ENCODE measurements around the gene COL6A2.

Gene COL6A2

DNA sequence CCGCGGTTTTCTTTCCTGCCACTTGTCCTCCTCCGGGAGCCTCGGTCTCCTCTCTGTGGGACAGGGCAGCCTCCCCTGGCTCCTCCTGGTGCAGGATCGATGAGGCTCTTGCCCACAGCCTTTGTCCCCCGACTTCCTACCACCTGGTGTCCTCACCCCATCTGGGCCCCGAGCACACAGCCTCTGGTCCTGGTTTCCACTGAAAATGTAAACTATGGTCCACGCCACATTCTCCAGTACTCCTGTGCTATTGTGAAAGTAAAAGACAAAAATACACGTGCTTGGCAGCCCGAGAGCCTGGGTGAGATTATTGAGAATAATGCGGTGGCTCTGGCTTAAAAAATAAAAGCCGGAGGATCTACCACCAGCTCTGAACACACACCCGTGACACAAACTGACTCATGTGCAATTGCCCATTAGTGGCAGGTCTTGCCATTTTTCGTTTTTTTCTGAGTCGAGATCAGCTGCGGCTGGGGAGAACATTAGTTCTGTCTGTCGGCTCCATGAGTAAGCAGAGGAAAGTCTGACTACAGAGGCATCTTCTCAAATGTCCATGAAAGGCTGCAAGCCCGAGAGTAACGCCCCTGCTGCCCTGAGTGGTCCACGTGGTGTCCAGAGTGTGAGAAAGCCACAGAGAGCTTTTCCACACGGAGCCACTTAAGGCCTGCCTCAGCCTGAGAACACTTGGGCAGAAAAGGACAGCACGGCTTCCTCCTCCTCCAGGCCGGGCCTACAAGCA lies 5.7 kb upstream of the COL6A2 start:
- Histone ChIP-seq H3K9ac (peak overlapping the region; percentile 2 to 55 (median 36); a peak in 11 of 22 replicates), H4K20me1 (no peaks in the 10 kb centered on the region), H3K27ac (peak overlapping the region in 1 of 11 experiments; percentile 36; a peak in 1 of 22 replicates), H3K9me3 (replicated peaks in 1 of 11) (peaks cover 31 to 34% (median 33%) of the 10 kb centered on the region in 11 experiments), H3K4me3 (peak overlapping the region in 1 of 10 experiments; percentile 6; a peak in 1 of 20 replicates), H3K27me3 (no peaks in the 10 kb centered on the region), H3K4me2 (peak overlapping the region; percentile 36 to 81 (median 71); a peak in 21 of 22 replicates), H3K4me1 (peaks cover 5 to 27% (median 14%) of the 10 kb centered on the region in 10 experiments; a peak in 18 of 20 replicates), H3K36me3 (no peaks in the 10 kb centered on the region)
- TF ChIP-seq Cebpa-rat (IDR thresholded peaks at IDR 0.05) = no peak

DNA sequence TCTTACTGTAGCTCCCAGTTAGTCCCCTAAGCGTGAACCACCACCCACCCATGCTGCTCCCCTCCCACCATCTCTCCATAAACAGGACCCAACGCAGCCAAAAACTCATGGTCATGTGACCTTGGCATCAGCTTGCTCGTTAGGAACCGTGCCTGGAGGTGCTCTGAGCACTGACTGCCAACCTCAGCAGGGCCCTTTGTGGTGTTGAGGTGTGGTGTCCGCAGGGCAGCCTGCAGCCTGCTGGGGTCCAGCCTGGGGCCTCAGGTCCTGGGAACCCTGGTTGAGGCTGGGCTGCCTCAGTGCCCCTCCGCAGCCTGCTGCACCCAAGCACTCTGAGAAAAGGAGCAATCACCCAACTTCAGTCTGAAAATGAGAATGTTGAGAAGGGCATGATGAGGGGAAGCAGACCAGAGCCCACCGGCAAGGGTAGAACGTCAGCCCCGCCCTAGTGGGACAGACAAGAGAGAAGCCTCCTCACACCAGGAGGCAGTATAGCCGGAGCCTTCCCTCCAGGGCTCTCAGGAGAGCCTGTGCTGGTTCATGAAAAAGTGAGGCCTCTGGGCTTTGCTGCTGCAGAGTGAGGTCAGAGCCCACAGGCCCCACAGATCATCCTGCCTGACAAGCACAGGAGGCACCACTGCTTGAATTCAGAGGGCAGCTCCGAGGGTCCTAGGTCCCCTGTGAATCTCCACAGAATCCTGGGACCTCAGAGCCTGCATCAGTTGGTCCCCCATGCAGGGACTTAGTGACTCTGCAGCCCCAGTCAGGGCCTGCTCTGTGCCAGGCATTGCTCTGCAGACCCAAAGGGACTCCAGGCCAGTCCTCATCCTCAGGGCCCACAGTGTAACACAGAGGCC lies 4.9 kb upstream of the COL6A2 start:
- TF ChIP-seq Cebpa-rat (IDR thresholded peaks at IDR 0.05) = no peak

DNA sequence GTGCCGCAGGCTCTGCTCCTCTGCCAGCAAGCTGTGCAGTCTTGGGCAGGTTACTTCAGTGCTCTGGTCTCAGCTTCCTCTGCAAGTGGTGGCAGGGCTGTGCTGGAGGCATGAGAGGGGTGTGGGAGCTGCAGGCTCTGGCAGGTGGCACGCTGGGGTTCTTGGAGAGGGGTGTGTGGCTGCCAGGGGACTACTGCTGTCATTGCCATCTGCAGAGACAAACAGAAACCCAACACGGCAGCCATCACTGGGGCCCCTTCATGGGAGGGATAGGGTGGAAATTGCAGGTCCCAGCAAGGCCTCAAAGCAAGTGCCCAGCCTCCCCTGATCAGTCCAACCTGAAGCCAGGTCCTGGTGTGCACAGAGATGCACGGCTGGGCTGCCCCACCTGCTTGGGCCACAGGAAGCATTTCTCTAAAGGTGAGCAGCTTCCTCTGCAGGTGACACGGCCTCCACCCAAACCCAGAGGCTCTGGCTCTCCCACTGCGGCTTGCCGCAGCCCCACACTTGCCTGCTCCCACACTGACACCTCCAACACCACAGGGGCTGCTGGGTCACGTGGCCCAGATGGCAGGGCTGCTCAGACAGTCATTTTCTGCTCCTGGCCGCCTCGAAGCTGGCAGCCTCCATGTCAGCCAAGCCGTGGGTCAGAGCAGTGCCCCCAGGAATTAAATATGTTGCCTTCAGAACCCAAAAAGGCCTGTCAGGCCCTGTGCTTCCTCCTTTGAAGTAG lies 4.1 kb upstream of the COL6A2 start:
- Histone ChIP-seq H3K4me3 (no peak overlapping the region), H3K4me1 (peaks cover 5 to 31% (median 19%) of the 10 kb centered on the region in 10 experiments; a peak in 18 of 20 replicates), H3K27ac (no peak overlapping the region), H3K9me3 (replicated peaks in 1 of 11) (peaks cover 15 to 18% (median 16%) of the 10 kb centered on the region in 11 experiments), H3K27me3 (peaks cover 3 to 4% (median 3%) of the 10 kb centered on the region in 11 experiments), H3K36me3 (no peaks in the 10 kb centered on the region), H4K20me1 (0 out of 22 replicates have a peak, but pooled peaks cover 0 to under 1% (median 0%) of the 10 kb centered on the region in 11 experiments), H3K4me2 (0 out of 22 replicates have a peak overlapping the region, but pooled peaks of 2 of the 11 experiments have one; percentile 7 to 18), H3K9ac (no peak overlapping the region)
- no peak for TF ChIP-seq Cebpa-rat (IDR thresholded peaks at IDR 0.05)

More for the DNA sequence above, 4.9 kb upstream of the COL6A2 start:
- peak overlapping the region in 2 of 11 experiments; percentile 72 to 81; a peak in 3 of 22 replicates for H3K4me2 ChIP-seq
- H3K36me3 ChIP-seq = no peaks in the 10 kb centered on the region
- no peak overlapping the region for H3K4me3 ChIP-seq
- peaks cover 5 to 29% (median 18%) of the 10 kb centered on the region in 10 experiments; a peak in 18 of 20 replicates for H3K4me1 ChIP-seq
- H3K9me3 ChIP-seq (replicated peaks in 1 of 11) = peaks cover 23 to 26% (median 24%) of the 10 kb centered on the region in 11 experiments
- H4K20me1 ChIP-seq = no peaks in the 10 kb centered on the region
- no peak overlapping the region for H3K9ac ChIP-seq
- H3K27me3 ChIP-seq = no peaks in the 10 kb centered on the region
- H3K27ac ChIP-seq = no peak overlapping the region

DNA sequence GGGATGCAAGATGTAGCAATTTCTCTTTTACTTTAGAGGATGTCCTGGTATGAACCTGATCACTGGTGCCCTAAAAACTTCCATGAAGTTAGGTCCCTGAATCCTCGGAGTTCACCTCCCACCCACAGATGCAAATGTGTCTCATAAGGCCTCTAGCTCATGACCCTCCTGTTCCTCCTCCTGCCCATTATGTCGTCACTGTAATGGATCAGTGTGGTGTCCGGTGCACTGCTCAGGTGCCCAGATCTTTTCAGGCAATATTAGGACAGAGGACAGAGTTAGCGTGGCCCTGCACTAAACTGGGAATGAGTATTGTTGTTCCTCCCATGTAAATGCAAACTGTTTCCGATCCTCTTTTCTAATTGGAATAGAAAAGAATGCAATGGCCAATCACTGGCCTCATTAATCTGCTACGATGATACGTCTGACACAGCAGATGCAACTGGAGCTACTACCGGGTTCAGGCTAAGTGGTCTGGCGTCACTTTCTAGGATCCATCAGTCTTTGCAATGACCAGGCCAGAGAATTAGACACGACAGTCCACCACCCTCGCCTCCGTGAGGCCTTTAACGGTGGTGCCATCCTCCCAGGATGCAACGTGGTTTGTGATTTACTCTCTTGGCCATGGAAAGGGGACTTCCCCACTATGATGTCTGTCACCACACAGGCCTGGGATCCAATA lies 3.4 kb upstream of the COL6A2 start:
- H3K4me2 ChIP-seq = 0 out of 22 replicates have a peak overlapping the region, but pooled peaks of 1 of the 11 experiments have one; percentile 7
- H3K9ac ChIP-seq = no peak overlapping the region
- no peaks in the 10 kb centered on the region for H3K36me3 ChIP-seq
- TF ChIP-seq Cebpa-rat (IDR thresholded peaks at IDR 0.05) = no peak
- H4K20me1 ChIP-seq = peaks cover 0 to 8% (median 0%) of the 10 kb centered on the region in 11 experiments; a peak in 1 of 22 replicates
- no peak overlapping the region for H3K4me3 ChIP-seq
- H3K27ac ChIP-seq = no peak overlapping the region
- H3K4me1 ChIP-seq = peaks cover 5 to 34% (median 19%) of the 10 kb centered on the region in 10 experiments; a peak in 18 of 20 replicates
- peaks cover 5 to 11% (median 10%) of the 10 kb centered on the region in 11 experiments for H3K27me3 ChIP-seq
- H3K9me3 ChIP-seq (replicated peaks in 1 of 11) = peaks cover 8 to 11% (median 9%) of the 10 kb centered on the region in 11 experiments; a peak in 21 of 22 replicates

DNA sequence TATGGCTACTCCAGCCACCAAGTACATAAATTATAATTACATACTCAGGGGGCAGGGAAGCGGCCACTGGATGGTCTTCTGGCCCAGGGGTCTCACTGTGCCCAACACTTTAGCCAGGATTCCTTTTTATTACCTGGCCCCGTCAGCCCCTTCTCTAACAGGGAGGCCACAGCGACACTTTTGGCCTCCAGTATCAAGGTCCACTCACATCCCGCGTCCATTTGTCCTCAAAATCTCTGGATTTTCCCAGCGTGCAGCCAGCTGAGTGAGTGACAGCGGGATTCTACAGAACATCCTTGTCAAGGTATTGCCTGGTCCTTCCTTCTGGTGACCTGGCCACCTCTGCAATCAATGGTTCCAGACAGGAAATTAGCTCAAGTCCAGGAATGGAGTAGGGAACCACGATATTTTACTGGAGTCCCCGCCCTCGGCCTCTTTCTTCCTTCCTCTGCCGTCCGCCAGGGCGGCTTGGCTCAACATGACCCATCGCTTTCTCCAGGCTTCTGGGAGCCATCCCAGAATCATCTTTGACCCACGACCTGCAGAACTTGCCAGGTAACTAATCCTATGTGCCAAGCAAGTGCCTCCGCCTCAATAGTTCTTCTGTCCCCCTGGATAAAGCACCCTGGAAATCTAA lies 2.7 kb upstream of the COL6A2 start:
- no peak for TF ChIP-seq Cebpa-rat (IDR thresholded peaks at IDR 0.05)

DNA sequence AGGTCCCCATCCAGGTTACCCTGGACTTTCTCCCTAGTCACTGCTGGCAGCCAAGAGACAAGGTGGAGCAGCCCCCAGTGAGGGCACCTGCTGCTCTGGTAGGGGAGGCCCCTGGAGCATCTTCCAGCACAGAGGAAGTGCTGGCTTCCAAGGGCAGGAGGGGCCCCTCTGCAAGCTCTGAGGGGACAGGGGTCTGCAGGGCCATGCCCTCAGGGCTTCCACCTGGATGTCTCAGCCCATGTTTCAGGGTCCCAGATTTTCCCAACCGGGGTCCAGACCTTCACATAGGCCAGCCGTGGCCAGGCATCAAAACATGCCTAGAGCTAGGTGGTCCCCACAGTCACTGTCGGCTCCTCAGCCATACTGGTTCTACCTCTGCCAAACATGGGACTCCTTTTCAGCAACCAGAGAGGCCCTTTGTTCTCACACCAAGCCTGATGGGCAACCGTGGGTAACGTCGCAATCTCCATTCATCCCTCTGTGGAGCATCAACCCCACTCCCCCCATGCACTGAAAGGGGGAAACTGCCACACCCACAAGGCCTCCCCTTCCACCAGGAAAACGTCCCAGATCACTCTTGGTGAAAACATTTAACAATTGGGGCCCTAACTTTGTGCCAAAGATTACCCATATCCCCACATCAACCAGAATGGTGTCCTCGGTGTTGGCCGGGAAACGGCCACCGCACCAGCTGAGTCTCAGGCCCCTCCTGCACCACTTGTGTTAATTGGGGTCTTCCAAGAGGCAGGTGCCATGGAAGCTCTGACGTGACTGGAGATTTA lies 1.9 kb upstream of the COL6A2 start:
- H3K9ac ChIP-seq = no peak overlapping the region
- peaks cover 0 to 15% (median 0%) of the 10 kb centered on the region in 11 experiments; a peak in 1 of 22 replicates for H4K20me1 ChIP-seq
- no peaks in the 10 kb centered on the region for H3K36me3 ChIP-seq
- H3K9me3 ChIP-seq (replicated peaks in 1 of 11) = no peaks in the 10 kb centered on the region; a peak in 1 of 22 replicates
- H3K4me1 ChIP-seq = peaks cover 5 to 34% (median 19%) of the 10 kb centered on the region in 10 experiments; a peak in 18 of 20 replicates
- H3K4me3 ChIP-seq = no peak overlapping the region
- no peak for TF ChIP-seq Cebpa-rat (IDR thresholded peaks at IDR 0.05)
- peak overlapping the region in 1 of 11 experiments; percentile 5; a peak in 1 of 22 replicates for H3K4me2 ChIP-seq
- H3K27ac ChIP-seq = no peak overlapping the region
- H3K27me3 ChIP-seq = peaks cover 5 to 15% (median 12%) of the 10 kb centered on the region in 11 experiments

More for the DNA sequence above, 2.7 kb upstream of the COL6A2 start:
- Histone ChIP-seq H4K20me1 (peaks cover 0 to 14% (median 0%) of the 10 kb centered on the region in 11 experiments; a peak in 1 of 22 replicates), H3K27ac (no peak overlapping the region), H3K4me2 (peak overlapping the region in 1 of 11 experiments; percentile 5; a peak in 1 of 22 replicates), H3K9ac (no peak overlapping the region), H3K27me3 (peaks cover 5 to 15% (median 12%) of the 10 kb centered on the region in 11 experiments), H3K4me1 (peaks cover 5 to 34% (median 19%) of the 10 kb centered on the region in 10 experiments; a peak in 18 of 20 replicates), H3K36me3 (no peaks in the 10 kb centered on the region), H3K9me3 (replicated peaks in 1 of 11) (peaks cover 2 to 4% (median 3%) of the 10 kb centered on the region in 11 experiments; a peak in 18 of 22 replicates), H3K4me3 (no peak overlapping the region)

Measured in BLaER1 treated with 17β-estradiol and CSF1 and Interleukin-3, amounts not matched to agents 10 nM and 100 nM (cell line).